CD4-positive, alpha-beta T cell treated with Interleukin-17A for 1 hour (primary cell): ENCODE results near the gene STK31.
"Not testable (repeated sequence)": the region's sequence is repeated elsewhere in the genome, so short reads cannot be mapped to it uniquely, and the experiment has no call there.

Experiments
- DNase-seq: peaks from one replicate; pipeline ENCODE4 v3.0.0-alpha.2; 2020

STK31 gene

DNA sequence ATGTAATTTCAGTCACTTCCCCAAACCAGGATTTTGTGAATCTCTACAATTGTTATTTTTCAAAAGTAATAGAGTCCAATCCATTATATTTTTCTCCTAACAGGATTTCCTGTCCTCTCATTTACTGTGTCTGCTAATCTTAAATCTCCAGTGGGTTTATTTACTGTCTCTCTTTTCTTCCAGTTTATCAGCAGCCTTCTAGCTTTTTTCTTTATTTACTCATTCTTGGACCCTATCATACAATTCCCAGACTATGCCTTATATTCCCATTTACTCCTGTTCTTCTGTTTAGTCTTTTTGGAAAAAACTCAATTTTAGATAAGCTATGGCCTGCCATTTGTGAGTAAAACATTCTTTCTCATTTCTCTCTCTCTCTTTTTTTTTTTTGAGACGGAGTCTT is 94.7 kb downstream of the STK31 start:
- no peak for DNase-seq

DNA sequence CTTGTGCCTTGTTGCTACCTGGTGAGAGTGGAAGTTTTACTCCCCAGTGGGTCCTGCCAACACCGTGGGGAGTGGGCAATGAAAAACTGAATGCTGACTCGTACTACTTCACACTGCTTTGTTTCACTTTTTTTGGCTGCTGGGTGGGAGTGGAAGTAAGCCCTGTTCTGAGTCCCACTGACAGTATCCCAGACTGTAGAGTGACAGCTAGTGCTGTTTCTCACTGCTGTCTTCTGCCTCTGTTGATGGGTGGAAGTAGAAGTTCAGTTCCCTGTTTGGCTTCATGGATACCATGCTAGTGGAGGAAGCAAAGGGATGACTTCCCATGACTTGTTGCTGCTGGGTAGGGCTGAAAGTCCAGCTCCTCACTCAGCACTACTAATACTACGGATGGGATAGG is 98.4 kb downstream of the STK31 start:
- no peak for DNase-seq

DNA sequence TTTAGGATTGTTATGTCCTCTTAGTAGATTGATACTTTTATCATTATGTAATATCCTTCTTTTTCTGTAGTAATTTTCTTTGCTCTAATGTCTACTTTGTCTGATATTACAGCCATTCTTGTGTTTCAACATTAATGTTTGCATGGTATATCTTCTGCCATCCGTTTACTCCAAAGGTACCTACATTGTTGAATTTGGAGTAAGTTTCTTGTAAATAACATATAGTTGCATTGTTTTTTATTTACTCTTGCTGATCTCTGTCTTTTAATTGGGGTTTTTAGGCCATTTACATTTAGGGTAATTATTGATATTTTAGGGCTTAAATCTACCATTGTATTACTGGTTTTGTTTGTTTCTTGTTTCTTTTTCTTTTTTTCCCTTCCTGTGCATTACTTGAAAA is 100.1 kb downstream of the STK31 start:
- DNase-seq, result no peak

DNA sequence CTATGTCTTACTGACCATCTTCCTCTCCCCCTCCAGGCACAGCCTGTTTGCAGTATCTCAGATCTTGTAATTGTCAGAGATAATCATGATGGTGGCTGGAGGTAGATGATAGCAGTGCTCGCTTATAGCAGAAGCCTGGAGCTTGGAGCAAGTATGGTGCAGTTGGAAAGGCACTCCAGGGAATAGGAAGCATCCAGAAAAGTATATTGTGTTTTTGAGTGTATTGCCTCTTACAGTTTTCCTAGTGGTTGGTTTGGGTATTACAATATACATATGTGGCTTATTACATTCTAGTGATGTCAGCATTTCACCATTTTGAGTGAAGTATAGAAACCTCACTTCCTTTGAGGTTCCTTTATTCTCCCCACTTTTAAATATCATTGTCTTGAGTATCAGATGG is 101.5 kb downstream of the STK31 start:
- no peak for DNase-seq

DNA sequence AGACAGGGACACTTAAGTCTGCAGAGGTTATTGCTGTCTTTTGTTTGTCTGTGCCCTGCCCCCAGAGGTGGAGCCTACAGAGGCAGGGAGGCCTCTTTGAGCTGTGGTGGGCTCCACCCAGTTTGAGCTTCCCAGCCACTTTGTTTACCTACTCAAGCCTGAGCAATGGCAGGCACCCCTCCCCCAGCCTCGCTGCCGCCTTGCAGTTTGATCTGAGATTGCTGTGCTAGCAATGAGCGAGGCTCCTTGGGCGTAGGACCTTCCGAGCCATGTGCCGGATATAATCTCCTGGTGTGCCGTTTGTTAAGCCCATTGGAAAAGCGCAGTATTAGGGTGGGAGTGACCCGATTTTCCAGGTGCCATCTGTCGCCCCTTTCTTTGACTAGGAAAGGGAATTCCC is 118.1 kb downstream of the STK31 start:
- DNase-seq, result not testable (repeated sequence)

DNA sequence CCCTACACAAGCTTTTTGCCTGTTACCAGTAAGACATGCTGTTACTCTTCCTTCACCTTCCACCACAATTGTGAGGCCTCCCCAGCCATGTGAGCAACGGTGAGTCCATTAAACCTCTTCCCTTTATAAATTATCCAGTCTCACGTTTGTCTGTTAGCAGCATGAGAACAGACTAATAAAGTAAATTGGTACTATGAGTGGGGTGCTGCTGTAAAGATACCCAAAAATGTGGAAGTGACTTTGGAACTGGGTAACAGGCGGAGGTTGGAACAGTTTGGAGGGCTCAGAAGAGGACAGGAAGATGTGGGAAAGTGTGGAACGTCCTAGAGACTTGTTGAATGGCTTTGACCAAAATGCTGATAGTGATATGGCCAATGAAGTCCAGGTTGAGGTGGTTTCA is 122.7 kb downstream of the STK31 start:
- DNase-seq, result not testable (repeated sequence)

GRCh38 chr7:23833405-23833804 is 123.4 kb downstream of the STK31 start:
- no peak for DNase-seq

GRCh38 chr7:23844837-23845236 is 134.8 kb downstream of the STK31 start:
- DNase-seq, result not testable (repeated sequence)

DNA sequence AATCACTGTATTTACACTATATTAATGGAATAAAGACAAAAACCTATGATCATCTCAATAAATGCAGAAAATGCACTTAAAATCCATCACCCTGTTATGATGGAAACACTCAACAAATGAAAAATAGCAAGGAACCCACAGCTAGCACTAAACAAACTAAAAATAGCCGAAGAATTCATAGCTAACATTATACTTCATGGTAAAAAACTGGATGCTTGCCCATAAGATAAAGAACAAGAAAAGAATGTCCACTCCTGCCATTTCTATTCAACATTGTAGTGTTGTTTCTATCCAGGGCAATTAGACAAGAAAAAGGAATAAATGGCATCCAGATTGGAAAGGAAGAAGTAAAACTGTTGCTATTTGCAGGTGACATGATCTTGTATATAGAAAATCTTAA is 142.1 kb downstream of the STK31 start:
- no peak for DNase-seq

GRCh38 chr7:23852988-23853387 is 143.0 kb downstream of the STK31 start:
- no peak for DNase-seq

GRCh38 chr7:23863209-23863787 is 153.3 kb downstream of the STK31 start:
- peak; percentile 35 for DNase-seq

GRCh38 chr7:23864973-23865372 is 155.0 kb downstream of the STK31 start:
- no peak for DNase-seq

DNA sequence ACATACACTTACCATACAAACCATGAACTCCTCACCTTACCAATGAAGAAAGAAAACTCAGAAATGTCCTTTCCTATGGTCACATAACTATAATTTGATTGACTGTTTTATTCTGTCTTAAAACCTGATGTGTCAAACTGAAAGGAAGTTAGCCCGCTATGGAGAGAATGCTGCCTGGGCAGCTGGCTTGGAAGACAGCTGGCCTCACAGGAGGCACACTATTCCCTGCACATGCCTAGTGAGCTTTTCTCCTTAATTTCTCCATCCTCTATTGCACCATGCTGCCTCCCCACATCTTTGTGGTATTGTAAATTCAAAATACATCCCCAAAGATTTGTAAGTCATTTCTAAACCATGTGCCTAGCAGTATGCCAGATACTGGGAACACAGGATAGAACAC is 163.3 kb downstream of the STK31 start:
- DNase-seq, result no peak

GRCh38 chr7:23876526-23876925 is 166.5 kb downstream of the STK31 start:
- DNase-seq, result not testable (repeated sequence)
